ENCODE results near the gene ABCF1.
A peak's percentile ranks its signal among the peaks of the same experiment; 100 is the strongest.
"Not testable (repeated sequence)": the region's sequence is repeated elsewhere in the genome, so short reads cannot be mapped to it uniquely, and the experiment has no call there.

Gene ABCF1

DNA sequence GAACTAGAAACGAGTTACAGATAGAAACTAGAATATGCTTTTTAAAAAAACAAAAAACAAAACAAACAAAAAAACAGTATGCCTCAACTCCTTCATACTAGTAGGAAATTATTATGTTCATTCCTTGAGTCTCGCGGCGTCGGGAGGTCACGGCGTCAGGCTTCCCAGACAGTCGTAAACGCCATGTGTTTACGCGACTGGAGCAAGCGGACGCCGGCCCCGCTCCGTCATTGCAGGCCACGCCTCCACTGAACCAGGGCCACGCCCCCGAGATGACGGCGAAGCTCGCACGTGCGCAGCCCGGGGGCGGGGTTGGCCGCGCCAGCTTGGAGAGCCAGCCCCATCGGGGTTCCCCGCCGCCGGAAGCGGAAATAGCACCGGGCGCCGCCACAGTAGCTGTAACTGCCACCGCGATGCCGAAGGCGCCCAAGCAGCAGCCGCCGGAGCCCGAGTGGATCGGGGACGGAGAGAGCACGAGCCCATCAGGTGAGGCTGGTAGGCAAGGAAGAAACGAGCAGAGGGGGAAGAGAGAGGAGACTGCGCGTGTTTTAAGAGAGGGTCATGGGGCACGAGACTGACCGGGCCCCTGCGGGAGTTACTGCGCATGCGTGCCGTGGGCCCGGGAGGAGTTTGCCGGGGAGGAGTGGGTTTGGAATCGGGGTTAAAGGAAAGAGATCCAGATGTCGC is at the start of gene ABCF1:
ABCF1 (plus strand) TSS at position 368 of the 687 bp plus-strand sequence; CDS start at position 414, 46 bp downstream.
- peak; percentile 99 for DNase-seq

DNA sequence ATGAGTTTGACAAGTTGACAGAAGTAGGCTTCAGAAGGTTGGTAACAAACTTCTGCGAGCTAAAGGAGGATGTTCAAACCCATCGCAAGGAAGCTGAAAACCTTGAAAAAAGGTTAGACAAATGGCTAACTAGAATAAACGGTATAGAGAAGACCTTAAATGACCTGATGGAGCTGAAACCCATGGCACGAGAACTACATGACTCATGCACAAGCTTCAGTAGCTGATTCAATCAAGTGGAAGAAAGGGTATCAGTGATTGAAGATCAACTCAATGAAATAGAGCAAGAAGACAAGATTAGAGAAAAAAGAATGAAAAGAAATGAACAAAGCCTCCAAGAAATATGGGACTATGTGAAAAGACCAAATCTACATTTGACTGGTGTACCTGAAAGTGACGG is 49.3 kb upstream of the ABCF1 start:
- DNase-seq, result not testable (repeated sequence)

DNA sequence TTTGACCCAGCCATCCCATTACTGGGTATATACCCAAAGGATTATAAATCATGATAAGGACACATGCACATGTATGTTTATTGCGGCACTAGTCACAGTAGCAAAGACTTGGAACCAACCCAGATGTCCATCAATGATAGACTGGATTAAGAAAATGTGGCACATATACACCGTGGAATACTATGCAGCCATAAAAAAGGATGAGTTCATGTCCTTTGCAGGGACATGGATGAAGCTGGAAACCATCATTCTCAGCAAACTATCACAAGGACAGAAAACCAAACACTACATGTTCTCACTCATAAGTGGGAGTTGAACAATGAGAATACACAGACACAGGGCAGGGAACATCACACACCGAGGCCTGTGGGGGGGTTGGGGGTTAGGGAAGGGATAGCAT is 44.8 kb upstream of the ABCF1 start:
- DNase-seq, result not testable (repeated sequence)

DNA sequence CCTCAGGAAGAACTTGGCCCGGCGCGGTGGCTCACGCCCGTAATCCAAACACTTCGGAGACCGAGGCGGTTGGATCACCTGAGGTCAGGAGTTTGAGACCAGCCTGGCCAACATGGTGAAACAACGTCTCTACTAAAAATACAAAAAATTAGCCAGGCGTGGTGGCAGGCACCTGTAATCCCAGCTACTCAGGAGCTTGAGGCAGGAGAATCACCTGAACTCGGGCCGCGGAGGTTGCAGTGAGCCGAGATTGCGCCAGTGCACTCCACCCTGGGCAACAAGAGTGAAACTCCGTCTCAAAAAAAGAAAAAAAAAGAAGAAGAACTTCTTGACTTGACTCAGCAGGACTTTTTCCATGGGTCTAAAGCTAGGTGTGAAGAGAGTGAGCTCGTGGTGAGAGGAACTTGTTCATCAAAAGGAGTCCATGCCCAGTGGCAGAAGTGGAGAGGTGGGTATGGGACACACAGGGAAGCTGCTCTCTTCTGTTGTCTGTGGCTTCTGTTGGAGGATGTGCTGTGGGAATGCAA is 41.8 kb upstream of the ABCF1 start:
- peak; percentile 32 for DNase-seq

DNA sequence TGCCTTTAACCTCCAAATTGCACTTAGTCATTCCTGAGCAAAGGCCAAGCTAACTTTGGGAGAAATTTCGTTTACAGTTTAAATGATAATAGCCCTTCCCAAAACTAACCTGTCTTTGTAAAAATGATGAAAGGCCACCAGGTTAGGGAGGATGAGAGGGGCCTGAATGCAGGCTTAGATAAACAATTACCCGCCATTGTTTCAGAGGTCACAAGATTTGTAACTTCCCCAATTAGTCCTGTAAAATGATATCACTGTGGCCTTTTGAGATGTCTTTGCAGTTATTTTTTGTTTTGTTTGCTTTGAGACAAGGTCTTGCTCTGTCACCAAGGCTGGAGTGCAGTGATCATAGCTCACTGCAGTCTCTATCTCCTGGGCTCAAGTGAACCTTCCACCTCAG is 41.2 kb upstream of the ABCF1 start:
- DNase-seq, result no peak

DNA sequence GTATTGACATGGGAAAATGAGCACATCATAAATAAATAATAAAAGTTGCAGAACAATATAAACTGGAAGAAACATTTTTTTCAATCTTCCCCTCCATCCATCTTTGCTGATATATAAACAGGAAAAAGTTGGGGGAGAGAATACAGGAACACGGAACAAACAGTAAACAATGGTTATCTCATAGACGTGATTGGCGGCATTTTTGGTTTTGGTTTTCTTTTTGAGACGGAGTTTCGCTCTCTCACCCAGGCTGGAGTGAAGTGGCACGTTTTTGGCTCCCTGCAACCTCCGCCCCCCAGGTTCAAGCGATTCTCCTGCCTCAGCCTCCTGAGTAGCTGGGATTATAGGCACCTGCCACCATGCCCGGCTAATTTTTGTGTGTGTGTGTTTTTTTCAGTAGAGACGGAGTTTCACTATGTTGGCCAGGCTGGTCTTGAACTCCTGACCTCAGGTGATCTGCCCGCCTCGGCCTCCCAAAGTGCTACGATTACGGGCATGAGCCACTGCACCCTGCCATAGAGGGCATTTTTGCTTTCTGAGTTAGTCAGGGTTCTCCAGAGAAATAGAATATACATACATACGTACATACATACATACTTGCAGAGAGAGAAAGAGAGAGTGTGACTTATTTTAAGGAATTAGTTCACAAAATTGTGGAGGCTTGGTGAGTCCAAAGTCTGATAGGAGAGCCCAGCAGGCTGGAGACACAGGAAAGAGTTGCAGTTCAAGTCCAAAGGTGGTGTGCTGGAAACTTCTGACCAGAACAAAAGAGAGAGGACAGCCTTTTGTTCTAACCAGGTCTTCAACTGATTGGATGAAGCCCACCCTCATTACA is 37.6 kb upstream of the ABCF1 start:
- peak; percentile 64 for DNase-seq

DNA sequence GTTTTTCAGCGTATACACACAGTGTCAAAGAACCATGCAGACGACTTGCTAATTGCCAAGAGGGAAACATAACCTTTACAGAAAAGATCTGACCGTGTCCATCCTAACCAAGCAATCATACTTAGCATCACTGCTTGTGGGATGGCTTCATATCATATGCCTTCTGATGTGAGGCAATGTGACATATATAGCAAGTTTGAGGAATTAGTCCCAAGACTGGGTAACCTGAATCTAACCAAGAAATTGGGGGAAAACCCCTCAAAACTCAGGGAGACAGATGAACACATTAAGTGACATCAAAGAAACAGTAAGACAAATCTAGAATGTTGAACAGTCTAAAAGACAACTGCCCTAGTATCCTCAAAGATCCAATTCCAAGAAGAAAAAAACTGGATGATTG is 33.3 kb upstream of the ABCF1 start:
- no peak for DNase-seq

DNA sequence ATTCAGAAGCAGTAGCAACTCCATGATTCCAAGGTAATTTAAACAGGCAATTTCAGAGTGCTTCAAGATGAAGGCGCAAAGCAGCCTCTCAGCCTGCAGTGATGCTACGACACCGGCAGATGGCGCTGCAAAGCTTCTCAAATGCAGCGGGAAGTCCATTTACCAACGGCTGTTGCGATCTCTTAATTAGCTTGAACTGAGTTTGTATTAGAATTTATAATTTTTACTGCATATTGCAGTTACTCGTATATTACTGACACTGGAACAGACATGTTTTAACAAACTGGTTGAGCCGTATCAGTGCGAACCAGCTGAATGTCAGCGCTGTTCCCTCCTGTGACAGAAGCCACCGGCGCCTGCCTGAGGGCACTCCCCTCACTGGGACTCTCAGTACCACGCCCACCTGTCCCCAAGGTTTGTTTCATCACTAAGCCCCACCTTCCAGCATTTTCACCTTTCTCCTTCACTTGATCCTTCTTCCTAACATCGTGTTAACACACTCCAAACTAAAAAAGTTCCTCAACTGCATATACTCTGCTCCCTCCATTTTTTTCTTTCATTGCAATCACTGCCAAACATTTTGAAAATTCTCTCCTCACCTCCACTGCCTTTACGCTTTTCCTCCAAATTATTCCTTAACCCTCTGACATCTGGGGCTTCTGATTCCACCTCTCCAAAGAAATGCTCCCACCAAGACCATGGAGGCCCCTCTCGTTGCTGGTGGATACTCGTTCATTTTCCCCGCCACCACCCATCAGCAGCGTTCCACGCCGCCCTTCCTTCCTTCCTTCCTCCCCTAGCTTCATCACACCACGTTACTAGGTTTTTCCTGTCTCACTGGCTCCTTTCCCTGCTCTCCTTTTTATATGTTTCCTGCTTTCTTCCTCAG is 29.5 kb upstream of the ABCF1 start:
- DNase-seq, result peak; percentile 89

DNA sequence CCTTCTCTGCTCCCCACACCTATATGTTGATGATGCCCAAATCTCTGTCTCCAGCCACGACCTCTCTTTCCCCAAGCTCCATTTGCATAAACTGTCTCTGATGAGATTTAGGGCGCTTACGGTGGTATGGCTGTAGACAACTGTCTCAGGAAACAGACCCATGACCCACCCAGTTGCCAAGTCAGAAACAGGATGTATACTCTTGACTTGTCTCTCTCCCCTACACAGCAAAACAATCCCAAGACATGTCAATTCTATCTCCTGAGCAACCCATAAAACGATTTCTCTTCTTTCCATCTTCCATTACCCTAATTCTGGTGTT is 28.9 kb upstream of the ABCF1 start:
- peak; percentile 66 for DNase-seq

DNA sequence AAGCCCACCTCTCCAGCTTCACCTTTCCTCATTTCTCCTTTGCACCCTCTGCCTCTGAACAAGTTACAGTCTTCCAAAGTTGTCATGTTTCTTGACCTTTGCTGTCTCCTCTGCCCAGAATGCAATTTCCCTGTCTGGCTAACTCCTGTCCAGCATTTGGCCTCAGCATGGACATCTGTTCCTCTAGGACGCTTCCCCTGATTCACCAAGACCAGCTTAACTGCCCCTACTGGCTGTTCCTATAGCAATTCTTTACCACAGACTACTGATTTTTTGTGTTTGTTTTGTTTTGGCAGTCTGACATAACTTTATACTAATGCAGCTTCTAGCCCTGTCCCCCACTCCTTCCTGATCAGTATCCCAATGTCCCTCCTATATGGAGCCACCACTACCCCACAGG is 28.3 kb upstream of the ABCF1 start:
- peak; percentile 30 for DNase-seq

DNA sequence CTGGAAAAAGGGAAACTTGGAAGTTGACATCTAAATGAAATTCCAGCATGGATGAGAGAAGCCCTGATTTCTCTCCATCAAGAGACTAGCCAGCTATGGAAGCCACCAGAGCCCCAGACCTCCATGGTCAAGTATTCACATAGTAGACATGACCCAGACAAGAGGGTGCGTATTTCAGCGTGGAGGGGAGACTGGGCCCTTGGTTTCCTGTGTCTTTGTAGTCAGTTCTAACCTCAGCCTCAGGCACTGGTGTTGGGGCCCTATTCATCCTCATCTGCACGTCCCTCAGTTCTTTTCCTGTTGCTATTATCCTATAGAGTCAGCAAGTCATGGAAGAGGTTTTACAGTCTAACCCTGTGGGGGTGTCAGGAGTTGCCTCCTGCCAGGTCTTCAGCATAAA is 27.4 kb upstream of the ABCF1 start:
- peak; percentile 62 for DNase-seq

DNA sequence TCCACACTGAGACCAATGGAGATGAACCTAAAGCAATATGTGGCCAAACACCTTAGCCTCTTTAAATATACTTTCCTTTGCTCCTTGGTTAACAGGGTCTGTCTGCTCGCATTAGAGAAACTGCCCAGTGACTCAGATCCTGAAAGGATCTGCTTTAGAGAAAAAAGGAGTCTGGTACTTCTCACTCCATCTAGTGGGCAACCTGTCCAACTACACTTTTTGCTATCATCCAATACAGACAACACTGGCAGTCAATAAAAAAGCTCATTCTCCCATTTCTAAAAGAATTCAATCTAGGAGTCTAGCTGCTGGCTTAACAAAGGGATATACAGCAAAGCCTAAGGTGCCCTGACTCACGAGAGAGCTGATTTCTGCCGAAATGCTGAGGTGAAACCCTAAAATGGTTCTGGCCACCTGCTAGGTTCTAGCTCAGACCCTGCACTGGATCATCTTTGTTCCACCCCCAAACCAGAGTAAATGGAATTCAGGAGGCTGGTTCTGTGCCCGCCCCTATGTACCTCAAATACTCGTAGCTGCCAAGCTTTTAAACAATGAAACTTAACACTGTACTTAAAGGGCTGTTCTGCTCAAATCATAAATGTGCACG is 26.5 kb upstream of the ABCF1 start:
- peak; percentile 72 for DNase-seq

DNA sequence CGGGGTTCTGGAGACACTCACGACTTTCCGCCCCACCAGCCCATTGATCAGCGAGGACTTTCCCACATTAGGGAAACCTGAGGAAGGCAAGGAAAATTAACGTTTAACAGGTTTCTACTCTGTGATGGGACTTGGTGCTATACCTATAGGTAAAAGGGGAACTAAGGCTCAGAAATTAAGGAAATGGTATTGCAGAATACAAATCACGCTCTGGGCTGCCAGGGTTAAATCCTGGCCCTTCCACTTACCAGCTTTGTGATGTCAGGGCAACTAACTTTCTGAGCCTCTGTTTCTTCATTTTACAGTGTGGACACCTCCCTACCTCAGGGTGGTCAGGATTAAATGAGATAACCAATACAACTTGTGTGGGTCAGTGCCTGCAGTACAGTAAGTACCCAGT is 23.8 kb upstream of the ABCF1 start:
- no peak for DNase-seq

DNA sequence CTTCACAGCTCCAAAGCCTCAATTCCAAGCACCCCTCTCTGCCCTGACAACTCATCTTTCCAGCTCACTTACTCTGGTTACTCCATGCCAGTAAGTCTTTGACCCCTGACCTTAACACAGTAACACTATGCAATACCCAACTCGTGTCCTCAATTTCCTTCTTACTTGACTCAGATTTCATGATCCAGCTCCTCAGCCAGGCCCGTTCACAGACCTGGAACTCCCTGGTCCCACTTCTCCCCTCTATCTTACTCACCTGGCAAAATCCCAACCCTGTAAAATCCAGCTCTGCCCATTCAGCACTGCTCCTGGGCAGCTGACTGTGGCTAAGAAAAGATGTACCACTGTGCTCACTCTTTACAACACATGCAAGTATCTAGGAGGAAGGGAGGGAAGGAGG is 22.9 kb upstream of the ABCF1 start:
- no peak for DNase-seq

DNA sequence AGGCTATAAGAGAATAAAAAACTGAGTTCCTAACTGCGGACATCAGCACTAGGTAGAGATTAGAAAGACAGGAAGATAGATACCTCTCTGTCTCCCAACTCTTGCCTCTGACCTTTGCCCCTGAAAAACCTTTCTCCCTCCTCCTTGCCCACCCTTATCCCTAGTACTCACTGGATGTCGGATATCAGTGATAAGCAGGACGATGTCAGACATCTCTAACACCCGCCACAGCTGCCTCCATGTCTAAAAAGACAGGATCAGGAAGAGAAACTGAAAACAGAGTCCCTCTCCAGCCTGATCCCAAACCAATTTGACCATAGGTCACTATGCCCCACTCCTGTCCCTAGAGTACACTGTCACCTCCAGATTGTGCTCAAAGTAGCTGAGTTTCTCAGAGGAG is 16.8 kb upstream of the ABCF1 start:
- no peak for DNase-seq

DNA sequence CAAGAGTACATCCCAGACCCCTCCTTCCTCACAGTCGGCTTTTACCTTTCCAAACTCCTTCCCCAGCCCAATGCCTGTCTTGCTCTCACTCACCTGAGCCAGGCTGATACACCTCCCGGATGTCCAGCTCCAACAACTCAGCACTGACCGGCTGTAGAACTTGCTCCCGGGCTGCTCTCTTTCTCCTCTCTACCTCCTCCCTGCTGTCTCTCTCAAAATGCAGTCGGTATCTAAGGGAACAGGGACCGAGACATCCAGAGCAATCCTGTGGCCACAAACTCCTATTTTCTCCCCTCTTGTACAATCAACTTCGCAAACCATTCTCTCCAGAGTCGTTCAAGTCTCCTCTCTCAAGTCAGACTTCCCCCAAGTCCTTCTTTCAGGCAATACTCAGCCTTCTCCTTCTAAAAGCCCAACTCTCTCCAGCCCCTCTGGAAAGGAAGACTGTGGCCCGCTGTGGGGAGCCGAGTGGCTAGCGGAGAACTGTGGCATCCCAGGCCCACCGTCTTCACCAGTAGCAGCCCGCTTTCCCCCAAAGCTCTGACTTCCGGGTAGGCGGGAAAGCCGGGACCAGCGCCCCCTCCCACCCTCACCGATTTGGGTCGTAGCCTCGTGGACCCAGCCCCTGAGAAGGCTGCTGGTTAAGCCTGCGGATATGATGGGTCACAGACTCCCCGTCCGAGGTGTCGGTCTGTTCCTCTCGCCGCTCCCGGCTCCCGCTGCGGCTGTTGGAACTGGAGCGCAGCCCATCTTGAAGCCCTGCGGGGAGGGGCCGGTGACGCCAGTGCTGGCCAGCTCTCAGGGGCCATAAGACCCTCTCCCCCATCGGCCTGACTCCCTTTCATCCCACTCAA is 16.1 kb upstream of the ABCF1 start:
- DNase-seq, result no peak

DNA sequence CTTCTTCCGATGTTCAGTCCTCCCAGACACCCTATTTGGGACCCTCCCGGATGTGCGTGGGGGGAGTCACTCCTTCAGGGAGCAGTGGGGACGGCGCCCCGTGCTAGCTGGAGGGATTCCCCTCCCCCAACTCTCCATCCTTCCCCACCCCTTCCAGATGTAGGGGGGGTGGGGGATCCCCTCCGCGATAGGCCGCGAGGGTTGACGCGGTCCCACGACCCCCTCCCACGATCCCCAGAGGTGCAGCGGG is 15.5 kb upstream of the ABCF1 start:
- no peak for DNase-seq

DNA sequence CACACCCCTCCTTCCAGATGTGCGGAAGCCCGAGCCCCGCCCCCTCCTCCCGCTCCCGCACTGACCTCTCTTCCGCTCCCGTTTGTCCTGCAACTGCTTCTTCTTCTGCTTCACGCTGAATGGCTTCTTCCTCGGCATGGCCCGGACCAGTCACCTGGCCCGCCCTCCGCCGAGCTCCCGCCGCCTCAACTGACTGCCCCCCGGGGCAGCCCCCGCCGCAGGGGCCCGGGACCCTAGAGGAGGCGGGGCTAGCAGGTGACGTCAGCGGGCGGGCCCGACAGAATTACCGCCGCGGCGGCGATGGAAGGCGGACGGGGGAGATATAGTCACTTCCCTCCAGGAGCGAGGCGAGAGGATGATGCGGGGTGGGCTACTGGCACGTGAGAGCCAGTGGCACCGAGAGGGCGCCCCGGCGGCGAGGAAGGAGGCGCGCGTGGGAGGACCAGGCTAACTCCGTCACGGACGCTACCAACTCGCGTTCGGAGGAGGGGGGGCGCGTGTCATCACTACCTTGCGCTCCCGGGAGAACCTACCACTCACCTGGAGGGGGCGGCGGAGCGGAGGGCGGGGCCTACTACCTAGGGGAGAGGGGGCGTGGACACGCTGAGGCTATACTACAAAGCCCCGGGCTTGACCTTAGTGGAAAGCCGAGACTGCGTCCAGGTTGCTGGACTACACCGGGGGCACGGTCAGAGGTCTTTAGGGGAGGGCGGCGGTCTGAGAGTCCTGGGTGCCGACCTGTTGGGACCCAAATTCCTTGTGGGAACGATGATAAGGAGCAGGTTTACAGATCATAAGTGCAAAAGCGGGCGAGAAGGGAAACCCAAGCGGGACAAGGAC is 15.0 kb upstream of the ABCF1 start, which contains the start of gene GNL1:
GNL1 (minus strand) TSS at position 424 of the 840 bp plus-strand sequence; CDS start at position 138, 286 bp downstream.
- DNase-seq, result peak; percentile 98

DNA sequence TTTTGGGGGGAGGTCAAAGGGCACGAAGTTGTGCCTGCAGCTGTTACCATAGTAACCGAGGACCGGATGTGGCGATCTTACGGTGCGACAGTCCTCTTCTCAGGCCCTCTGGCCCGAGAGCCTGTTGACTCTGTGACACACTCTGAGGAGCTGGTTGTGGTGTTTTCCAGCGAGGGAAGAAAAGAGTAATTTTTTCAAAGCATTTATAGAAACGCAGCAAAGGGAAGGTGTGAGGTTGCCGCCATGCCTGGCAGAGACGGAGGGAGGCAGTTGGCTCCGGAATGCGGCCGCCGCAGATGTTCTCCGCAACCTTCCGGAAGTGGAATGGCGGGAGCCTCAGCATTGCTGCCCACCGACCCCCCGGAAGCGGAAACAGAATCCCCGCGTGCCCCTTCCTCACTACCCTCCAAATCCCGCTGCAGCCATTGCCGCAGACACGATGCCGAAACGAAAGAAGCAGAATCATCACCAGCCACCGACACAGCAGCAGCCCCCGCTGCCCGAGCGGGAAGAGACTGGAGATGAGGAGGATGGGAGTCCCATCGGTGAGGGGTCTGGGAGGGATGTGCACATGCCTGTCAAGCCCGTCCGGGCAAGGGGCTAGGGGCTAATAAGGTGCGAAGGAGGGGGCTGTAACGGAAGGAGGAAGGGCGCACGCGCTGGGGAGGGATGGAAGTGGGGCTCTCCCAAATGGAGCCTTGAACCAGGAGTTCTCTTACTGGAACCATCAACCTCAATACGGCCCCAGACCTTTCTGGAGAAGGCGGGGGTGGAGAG is 14.1 kb upstream of the ABCF1 start, which contains the start of gene PRR3:
PRR3 (plus strand) TSS at position 390 of the 777 bp plus-strand sequence; CDS start at position 440, 50 bp downstream.
- peak; percentile 95 for DNase-seq

DNA sequence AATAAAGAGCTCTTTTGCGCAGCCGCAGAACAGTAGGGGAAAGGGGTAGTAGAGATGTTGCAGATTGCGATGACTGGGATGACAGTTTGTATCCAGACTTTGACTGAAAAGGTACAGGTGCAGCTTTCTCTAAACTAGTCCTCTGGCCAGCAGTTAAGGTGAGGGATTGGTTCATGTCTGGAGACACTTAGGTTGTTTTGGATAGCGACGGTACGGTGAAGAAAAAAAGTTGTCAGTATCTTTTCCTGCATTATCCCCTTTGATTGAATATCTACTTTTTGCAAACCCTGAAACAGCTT is 13.6 kb upstream of the ABCF1 start:
- peak; percentile 73 for DNase-seq

All from CD4-positive, alpha-beta T cell treated with Interleukin-17A for 1 hour (primary cell).